22Rv1 (cell line): ENCODE measurements around the gene MYL7.

Experiments used
- ZFX ChIP-seq: fragments of 450-650 bp; IDR thresholded peaks from 2 replicates; pipeline ENCODE4 v1.6.1; 2017; ENCODE audit warnings: antibody characterized with exemption, borderline replicate concordance
- TF ChIP-seq, protein P1 (sequence below): fragments of 450-650 bp; IDR thresholded peaks from 2 replicates; pipeline ENCODE4 v1.5.1; 2017; ENCODE audit warnings: mild to moderate bottlenecking

DNA sequence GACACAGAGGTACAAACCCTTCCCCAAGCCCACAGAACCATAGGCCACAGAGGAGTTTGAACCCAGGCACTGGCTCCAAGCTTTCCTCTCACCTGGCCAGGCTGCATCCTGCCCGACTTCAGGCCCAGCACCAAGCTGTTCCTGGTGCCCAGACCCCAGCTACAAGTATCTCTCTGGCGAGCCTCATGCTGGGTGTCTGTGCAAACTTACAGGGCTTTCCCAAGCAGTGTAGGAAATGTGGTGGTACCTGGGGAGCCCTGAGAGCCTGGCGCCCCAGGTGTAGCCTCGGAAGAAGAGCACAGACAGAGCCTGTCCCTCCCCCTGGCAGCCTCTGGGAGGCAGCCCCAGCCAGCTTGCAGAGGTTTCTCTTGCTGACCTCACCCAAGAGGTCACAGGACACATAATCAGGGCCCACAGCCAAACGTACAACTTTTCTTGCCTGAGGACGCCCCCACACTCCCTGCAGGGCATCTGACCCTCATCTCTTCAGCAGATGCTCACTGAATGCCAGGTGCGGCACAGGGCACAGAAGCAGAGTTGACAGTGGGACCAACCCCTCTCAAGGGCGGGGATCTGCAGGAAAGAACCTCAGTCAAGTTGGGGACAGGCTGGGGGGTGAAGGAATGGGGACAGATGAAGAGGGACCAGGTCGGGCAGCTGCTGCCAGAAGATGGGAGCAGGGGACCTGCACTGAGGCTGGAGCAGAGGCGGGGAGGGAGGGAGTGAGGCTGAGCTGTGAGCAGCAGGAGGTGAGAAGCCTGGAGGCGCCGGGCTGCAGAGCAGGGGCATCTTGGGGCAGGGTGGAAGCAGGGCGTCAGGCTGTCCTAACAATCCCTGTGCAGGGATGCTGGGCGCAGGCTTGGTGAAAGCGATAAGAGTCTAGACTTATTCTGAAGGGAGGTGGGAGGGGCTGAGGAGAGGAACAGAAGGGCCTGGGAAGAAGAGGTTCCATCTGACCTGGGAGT, 16.3 kb upstream of the MYL7 start:
- TF ChIP-seq, protein P1, sequence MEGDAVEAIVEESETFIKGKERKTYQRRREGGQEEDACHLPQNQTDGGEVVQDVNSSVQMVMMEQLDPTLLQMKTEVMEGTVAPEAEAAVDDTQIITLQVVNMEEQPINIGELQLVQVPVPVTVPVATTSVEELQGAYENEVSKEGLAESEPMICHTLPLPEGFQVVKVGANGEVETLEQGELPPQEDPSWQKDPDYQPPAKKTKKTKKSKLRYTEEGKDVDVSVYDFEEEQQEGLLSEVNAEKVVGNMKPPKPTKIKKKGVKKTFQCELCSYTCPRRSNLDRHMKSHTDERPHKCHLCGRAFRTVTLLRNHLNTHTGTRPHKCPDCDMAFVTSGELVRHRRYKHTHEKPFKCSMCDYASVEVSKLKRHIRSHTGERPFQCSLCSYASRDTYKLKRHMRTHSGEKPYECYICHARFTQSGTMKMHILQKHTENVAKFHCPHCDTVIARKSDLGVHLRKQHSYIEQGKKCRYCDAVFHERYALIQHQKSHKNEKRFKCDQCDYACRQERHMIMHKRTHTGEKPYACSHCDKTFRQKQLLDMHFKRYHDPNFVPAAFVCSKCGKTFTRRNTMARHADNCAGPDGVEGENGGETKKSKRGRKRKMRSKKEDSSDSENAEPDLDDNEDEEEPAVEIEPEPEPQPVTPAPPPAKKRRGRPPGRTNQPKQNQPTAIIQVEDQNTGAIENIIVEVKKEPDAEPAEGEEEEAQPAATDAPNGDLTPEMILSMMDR: no peak
- TF ChIP-seq ZFX: no peak
